PFSK-1 (cell line): ENCODE results near the gene CPSF3.

Source experiments
- POLR2AphosphoS5 ChIP-seq: IDR thresholded peaks from 2 replicates; pipeline ENCODE4 v1.6.1; 2012; ENCODE audit warnings: low read depth, mild to moderate bottlenecking, control low read depth, low read length, moderate library complexity
- SIN3A ChIP-seq: IDR thresholded peaks from 2 replicates; pipeline ENCODE4 v1.6.1; 2012; ENCODE audit warnings: mild to moderate bottlenecking, low read length, moderate library complexity, borderline replicate concordance; ENCODE audit not compliant: insufficient read depth

- TF ChIP-seq SIN3A (no peak), POLR2AphosphoS5 (no peak)
These were observed 3.0 kb upstream of the CPSF3 start for GRCh38 chr2:9420495-9420894.
